Measurements from ENCODE around the gene MINDY4B.

Gene MINDY4B

DNA sequence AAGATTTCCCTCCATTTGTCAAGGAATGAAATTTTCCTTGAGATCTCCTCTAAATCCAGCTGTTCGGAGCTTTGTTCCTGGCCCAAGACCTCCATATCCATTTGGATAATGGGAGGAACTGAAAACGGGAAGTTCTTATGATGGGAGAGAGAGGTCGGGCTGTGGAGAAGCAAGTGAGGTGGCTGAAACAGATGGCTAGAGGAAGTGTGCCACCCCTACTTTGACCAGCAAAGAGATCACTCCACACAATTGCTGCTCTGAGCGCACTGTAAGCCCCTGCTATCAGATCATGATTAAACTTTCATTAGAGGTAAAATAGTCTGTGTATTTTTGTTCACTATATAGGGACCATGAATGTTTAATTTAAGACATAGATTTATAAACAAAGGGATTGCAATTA, at the start of gene MINDY4B:
Gene MINDY4B (minus strand): TSS at position 101 of the 400 bp plus-strand sequence. CDS start 0 bp downstream, at position 101.
- DNase-seq (ENCODE audit: low spot score), result no peak

DNA sequence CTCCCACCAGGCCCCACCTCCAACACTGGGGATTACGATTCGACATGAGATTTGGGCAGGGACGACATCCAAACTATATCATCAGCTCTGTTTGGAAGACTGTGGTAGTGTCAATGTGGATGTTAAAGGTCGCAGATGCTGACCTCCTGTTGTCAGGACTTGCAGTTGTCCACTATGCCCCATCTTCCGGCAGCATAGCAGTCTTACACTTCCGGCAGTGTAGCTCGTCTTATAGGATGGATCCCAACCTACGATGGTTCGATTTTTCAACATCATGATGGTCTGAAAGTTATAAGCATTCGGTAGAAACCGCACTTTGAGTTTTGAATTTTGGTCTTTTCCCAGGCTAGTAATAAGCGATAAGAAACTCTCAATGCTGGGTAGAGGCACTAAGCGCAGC, 46.7 kb upstream of the MINDY4B start:
- no peak for DNase-seq (ENCODE audit: low spot score)

GRCh38 chr3:150945226-150946032, 40.2 kb upstream of the MINDY4B start:
- DNase-seq (ENCODE audit: low spot score), result no peak

DNA sequence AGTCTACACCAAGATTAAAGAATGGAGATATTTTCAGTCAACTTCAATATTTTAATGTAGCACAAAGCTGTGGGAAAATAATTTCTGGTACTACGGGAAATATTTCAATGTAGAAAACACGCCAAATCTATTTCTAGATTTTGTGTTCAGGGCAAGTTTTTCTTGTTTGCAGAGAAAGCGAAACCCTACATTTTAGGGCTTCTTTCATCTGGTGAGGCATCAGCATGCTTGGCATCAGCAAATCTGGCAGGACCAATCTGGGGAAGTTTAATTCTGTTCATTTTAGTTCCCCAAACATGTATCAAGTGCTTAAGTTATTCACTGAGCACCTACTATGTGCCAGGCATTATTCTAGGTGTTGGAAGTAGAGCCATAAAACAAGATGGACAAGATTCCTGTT, 37.0 kb upstream of the MINDY4B start:
- no peak for DNase-seq (ENCODE audit: low spot score)

DNA sequence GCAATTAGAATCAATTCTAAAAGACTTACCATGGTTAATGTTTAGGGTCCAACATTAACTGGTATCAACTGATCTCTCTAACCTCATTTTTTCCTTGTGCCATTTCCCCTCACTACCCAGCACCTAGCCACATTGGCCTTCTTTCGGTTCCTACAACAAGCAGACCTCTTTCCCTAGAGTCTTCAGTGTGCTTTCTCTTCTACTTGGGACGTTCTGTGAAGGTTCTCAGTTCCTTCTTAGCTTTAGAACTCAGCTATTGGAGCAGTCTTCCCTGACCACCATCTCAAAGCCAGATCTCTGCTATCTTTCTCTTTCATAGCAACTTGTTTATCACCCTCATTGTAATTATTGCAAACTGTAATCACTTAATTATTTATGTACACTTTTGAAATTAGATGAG, 31.5 kb upstream of the MINDY4B start:
- no peak for DNase-seq (ENCODE audit: low spot score)

DNA sequence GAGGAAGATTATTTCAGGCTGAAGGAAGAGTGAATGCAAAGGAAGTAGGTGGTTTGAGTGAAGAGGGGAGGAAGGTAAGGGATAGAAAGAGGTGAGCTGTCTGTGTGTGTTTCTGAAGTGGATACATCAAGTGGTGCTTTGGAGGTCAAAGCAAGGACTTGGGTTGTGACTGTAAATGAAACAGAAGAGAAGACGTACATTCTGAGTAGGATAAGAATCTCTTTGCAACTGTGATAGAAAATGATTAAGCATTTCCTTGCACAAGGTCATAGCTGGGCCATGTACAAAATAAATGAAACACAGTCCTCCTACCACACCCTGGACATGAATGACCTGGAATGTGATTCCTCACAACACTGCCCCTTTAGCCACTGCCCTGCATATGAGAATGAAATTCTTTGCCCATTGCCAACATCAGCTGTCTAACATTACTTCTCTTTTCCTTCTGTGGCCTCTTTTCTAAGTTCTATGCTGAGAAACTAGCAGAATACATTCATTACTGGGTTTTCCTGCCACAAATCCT, 28.3 kb upstream of the MINDY4B start:
- DNase-seq (ENCODE audit: low spot score), result no peak

- DNase-seq (ENCODE audit: low spot score), result no peak
Observed at GRCh38 chr3:150931745-150932144, 26.5 kb upstream of the MINDY4B start.

- no peak for DNase-seq (ENCODE audit: low spot score)
Observed at GRCh38 chr3:150930839-150931238, 25.6 kb upstream of the MINDY4B start.

GRCh38 chr3:150928234-150928633, 23.0 kb upstream of the MINDY4B start:
- no peak for DNase-seq (ENCODE audit: low spot score)

DNA sequence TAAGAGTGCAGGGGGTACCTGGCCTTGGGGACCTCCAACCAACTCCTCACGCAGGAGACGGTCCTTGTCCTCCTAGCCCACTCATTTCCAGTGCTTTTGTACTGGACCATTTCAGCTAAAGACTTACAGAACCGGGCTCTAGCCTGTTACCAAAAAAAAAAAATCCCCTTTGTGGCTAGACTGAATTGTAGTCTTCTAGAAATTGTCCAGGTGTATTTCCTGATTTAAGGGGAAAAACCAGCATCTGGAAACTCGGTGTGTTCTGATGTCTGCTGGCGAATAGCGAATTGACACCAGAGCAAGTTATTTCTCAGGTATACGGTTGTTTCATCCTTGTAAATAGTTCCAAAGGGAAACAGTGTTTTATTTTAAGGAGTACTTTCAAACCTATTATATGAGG, 21.1 kb upstream of the MINDY4B start:
- no peak for DNase-seq (ENCODE audit: low spot score)

DNA sequence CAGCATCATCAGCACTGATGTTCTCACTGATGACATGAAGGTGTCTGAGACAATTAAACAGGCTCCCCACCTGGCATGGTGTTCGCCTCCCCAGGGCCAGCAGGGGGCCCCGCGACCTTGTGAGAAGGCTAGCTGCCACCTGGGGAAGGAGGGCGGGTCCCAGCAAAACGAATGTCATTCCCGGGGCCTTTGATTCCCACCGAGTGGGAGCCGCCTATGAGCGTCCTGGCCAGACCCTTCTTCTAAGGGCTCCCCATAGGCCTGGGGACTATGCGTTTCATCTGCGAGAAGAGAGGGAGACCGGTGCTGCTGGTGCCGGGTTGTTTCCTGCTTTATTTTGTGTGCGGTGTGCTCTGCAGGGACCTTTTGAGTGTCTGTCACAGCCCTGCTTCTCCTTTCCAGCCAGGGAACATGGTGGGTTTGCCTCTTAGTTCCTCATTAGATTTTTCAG, 20.5 kb upstream of the MINDY4B start:
- peak; percentile 26 for DNase-seq (ENCODE audit: low spot score)

DNA sequence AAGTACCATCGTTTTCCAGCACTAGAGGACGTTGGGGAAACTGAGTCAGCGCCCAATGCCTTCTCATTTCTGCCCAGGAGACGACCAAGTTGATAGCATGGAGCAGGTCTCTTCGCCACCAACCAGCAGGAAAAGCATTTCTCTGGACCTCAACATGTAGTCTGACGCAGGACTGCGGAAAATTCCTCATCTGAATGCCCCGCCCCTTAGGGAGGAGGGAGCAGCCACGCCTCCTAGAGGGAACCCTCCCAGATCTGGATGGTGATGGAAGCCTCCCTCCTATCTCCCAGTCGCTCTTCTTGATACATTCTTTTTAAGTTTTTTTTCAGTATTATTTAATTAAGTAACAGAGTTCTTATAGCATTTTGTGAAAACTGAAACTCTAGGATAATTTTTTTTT, 17.4 kb upstream of the MINDY4B start:
- DNase-seq (ENCODE audit: low spot score), result no peak

DNA sequence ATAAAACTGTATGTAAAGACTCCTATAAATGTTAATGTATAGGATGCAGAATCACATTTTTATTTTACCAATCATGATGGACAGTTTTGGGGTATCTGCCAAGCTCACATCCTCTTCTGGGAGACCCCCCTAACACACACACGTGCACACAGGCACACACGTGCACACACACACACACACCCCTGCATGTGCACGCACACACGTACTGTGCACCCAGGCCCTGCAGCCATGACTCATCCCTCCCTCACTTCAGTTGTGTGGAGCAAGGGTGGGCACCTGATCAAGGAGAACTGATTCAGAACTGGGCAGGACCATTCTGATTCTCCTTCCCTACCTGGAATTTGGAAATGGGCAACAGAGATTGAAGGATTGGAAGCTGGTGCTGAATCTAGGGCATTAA, 16.0 kb upstream of the MINDY4B start:
- DNase-seq (ENCODE audit: low spot score), result no peak

- DNase-seq (ENCODE audit: low spot score), result no peak
Observed at GRCh38 chr3:150920236-150920635, 15.0 kb upstream of the MINDY4B start.

- DNase-seq (ENCODE audit: low spot score), result no peak
Observed at GRCh38 chr3:150917951-150918350, 12.7 kb upstream of the MINDY4B start.

DNA sequence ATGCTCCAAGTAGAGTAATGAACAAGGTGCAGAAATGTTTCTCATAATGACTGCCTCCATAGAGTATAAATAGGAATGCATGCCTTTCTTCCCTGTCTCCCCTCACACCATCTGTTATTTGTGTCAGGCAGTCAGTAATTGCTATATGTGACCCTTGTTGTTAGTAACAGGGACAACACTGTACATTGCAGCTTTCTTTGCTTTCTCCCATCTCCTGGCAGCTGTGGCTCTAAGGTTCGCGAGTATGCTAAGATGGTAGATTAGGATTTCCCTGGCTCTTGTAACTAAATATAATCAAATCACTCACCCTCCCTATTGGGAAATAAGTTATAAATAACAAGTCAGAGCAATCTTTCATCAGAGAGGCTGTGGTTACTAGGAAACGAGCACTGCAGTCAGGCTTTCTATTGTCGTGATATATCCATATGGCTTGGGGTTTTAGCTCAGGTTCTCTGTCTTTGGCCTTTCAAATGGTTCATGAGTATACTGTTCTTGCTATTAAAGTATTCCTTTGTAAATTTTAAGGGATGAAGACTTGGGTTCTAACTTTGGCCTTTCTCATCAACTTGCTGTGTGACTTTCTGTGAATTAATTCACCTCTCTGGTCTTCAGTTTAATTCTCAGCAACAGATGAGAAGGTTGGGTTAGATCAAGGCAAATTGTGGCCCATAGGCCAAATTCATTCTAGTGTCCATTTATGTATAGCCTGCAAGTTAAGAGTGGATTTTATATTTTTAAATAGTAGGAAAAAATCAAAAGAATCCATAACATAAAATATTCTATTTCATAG, 8.1 kb upstream of the MINDY4B start:
- no peak for DNase-seq (ENCODE audit: low spot score)

- DNase-seq (ENCODE audit: low spot score), result no peak
Observed at GRCh38 chr3:150912501-150912900, 7.3 kb upstream of the MINDY4B start.

GRCh38 chr3:150911771-150912170, 6.5 kb upstream of the MINDY4B start:
- no peak for DNase-seq (ENCODE audit: low spot score)

DNA sequence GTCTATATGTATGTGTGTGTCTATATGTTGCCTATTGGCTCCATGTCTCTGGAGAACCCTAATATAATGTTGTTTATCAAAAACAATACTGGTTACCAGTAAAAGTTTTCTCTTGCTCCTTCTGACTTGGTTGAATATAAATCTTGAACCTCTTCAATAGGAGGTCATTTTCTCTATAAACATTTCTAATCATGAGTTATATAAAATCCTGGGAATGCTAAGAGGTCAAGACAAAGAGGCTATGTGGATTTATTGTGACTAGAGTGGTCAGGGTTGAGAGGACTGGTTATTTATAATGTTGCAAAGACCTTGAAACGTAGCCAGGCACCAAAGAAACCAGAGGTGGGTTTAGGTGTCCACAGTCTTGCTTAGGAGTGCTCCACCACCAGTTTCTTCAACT, 1.2 kb upstream of the MINDY4B start:
- no peak for DNase-seq (ENCODE audit: low spot score)

DNA sequence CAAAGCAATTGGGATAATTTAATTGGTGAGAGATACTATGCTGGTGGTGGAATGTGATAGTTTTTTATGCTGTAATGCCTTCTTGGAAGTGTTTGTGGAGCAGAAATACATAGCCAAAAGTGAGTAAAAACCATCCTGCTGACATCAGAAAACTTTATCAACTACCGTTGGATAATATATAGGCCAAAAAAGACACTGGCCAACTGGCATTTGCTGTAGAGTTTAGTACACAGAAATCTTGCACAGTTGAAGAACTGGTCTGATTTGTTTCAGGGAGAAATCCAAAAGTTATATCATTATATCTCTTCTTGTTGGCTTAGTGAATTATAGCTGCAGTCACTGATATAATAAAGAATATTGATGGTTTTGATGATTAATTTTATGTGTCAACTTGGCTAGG, 507 bp upstream of the MINDY4B start:
- DNase-seq (ENCODE audit: low spot score), result no peak

DNA sequence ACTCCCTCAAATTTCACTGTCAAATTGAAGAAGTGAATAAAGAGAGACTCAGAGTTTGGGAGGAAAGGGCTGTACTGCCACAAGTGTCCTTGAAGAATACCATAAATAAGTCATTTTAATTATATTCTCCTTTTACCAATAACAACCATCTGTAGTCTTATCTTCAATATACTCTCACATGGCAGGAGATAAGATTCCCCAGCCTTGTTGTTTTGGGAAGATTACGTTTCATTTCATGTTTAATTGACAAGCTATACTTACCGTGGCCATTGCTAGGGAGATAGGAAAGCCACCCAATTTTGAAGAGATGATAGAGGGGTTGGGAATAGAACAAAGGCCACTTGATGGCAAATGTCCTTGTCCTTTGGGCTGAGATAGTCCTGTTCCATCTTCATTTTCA, 2.3 kb downstream of the MINDY4B start:
- DNase-seq (ENCODE audit: low spot score), result no peak

- no peak for DNase-seq (ENCODE audit: low spot score)
Observed at GRCh38 chr3:150901793-150902192, 3.4 kb downstream of the MINDY4B start.

DNA sequence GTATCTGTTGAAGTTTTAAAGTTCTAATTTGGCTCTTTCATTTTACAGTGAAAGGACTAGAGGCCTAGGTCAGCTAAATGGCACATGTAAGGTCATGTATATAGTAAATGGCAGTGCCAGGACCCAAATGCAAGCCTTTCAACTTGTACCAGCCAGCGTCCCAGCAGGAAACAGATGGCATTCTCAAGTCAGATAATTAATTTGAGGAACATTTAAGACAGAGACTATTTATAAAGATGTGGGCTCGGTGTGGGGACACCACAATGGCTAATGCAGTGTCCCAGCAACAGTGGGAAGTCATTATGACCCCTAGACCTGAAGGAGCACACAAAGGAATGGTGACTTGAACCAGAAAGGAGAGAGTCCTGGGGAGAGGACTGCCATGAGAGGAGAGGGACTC, 6.1 kb downstream of the MINDY4B start:
- no peak for DNase-seq (ENCODE audit: low spot score)

Data from CD4-positive, alpha-beta T cell treated with Interleukin-2 at 100 ng/mL for 4 hours (primary cell).